GM20000 (cell line): Measurements from ENCODE around the gene TSFM.

ENCODE experiments used
- DNase-seq: peaks from one replicate; pipeline ENCODE4 v3.0.0; 2012; ENCODE audit warnings: low spot score
- TF ChIP-seq, protein P1 (sequence below): IDR thresholded peaks from 2 replicates; pipeline ENCODE4 v1.5.1; 2012; ENCODE audit warnings: mild to moderate bottlenecking, control low read depth; ENCODE audit errors: extremely low read depth, missing control alignments

The TSFM gene

DNA sequence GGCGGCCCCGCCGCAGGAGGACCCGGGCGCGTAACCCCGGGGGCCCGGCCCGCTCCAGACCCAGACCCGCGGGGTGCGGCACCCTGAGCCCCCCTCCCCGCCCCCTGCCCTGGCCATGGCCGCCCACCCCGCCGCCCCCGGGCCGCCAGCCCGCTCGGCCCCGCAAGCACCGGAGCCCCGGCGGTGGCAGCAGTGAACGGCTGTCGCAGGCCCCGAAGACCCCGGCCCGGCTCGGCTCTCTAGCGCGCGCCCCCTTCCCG is 27.5 kb upstream of the TSFM start:
- TF ChIP-seq, protein P1, sequence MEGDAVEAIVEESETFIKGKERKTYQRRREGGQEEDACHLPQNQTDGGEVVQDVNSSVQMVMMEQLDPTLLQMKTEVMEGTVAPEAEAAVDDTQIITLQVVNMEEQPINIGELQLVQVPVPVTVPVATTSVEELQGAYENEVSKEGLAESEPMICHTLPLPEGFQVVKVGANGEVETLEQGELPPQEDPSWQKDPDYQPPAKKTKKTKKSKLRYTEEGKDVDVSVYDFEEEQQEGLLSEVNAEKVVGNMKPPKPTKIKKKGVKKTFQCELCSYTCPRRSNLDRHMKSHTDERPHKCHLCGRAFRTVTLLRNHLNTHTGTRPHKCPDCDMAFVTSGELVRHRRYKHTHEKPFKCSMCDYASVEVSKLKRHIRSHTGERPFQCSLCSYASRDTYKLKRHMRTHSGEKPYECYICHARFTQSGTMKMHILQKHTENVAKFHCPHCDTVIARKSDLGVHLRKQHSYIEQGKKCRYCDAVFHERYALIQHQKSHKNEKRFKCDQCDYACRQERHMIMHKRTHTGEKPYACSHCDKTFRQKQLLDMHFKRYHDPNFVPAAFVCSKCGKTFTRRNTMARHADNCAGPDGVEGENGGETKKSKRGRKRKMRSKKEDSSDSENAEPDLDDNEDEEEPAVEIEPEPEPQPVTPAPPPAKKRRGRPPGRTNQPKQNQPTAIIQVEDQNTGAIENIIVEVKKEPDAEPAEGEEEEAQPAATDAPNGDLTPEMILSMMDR, result no peak
- no peak for DNase-seq

DNA sequence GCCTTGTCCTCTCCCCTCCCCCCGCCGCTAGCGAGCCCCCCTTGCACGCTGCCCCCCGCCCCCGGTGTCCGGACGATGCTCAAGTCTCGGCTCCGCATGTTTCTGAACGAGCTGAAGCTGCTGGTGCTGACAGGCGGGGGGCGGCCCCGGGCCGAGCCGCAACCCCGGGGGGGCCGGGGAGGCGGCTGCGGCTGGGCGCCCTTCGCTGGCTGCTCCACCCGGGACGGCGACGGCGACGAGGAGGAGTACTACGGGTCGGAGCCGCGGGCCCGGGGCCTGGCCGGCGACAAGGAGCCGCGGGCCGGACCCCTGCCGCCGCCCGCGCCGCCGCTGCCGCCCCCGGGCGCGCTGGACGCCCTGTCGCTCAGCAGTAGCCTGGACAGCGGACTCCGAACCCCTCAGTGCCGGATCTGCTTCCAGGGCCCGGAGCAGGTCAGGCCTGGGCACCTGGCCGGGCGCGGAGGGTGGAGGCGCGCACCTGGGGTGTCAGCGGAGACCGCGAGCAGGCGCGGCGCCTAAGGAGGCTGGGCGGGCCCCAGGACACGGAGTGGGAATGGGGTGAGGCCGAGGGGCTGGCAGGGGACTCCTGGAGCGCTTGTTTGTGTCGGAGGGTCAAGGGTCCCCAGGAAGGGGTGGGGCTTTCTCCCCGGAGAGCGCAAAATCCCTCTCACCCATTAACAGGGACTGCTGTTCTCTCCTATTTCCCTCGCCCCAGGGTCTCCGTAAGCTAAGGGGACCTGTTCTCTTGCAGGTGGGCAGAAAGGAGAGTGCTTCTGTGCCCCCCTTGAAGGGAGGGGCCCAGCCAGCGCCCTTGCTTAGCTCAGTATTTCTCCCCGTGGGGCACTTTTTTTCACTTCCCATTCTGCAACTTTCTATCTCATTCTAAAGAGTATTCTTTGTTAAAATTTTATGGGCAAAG is 26.9 kb upstream of the TSFM start:
- TF ChIP-seq, protein P1, result no peak
- DNase-seq, result peak; percentile 69

DNA sequence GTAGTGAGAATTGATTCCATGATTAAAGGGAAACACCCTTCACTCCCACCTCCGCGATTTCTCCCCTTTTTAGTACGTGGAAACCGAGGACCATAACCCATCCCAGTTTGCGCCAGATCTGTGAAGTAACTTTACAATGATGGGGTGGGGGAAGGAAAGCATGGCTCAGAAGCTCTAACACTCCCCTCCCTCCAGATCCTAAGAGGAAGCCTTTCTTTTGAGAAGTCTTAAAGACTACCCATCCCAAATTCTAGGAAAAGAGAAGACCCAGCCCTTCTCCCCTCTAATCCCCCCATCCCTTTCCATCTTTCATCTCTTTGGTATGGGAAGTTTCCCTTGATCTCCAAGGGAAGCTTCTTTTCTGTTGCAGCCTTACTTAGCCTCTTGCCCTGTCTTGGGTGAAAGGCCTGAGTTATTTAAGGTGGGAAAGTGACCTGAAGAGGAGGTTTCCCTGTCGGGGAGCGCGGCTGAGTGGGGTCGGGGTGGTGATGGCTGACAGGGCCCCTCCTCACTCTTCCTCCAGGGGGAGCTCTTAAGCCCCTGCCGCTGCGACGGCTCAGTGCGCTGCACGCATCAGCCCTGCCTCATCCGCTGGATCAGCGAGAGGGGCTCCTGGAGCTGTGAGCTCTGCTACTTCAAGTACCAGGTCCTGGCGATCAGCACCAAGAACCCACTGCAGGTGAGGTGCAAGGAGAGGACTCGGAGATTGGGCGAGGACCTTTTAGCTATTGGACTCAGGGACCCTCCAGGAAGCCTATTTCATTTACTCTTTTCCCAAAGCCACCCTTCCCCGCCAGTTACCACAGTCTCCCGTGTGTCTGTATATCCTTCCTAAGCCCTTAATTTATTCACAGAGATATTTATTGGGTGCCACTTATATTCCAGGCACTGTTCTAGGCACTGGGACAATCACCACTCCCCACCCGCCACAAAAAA is 25.9 kb upstream of the TSFM start:
- DNase-seq, result peak; percentile 90
- TF ChIP-seq, protein P1, result peak; percentile 84

DNA sequence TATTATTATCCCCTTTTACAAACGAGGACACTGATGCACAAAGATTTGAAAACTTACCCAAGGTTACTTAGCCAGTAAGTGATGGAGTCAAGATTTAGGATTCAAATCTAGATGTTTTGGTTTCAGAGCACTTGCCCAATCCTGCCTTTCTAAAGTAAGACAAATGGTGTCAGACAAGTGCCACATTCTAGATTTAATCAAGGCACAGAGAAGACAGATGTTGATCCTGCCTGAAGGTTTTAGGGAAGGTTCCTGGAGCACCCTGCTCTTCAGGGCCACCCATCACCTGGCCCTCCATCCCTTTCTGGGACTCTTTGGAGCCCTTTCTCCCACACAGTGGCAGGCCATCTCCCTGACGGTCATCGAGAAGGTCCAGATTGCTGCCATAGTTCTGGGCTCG is 24.8 kb upstream of the TSFM start:
- DNase-seq, result no peak
- TF ChIP-seq, protein P1, result no peak

DNA sequence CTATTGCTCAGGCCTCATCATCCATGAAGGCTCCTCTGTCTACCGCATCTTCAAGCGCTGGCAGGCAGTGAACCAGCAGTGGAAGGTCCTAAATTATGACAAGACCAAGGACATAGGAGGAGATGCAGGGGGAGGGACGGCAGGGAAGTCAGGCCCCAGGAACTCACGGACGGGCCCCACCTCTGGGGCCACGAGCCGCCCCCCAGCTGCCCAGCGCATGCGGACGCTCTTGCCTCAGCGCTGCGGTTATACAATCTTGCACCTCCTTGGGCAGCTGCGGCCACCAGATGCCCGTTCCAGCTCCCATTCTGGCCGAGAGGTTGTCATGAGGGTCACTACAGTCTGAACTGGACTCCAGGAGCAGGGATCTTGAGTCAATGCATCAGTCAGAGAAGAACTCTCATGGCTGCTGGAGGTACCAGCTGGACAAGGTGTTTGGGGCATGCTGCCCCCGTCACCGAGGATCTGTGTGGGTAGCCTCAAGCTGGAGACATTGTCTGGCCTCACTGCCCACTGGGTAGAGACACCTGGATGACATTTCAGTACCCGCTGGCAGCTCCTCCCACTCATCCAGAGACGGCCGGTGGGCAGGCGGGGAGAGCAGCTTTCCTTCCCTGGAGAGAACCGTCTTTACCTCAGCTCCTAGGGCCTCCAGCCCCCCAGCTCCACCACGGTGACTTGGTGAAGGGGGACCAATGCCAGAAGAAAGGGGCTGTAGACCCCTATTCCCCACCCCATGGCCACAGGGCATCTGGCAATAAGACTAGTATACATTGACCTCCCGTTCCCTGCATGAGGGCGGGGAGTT is 23.8 kb upstream of the TSFM start:
- no peak for DNase-seq
- TF ChIP-seq, protein P1, result no peak

DNA sequence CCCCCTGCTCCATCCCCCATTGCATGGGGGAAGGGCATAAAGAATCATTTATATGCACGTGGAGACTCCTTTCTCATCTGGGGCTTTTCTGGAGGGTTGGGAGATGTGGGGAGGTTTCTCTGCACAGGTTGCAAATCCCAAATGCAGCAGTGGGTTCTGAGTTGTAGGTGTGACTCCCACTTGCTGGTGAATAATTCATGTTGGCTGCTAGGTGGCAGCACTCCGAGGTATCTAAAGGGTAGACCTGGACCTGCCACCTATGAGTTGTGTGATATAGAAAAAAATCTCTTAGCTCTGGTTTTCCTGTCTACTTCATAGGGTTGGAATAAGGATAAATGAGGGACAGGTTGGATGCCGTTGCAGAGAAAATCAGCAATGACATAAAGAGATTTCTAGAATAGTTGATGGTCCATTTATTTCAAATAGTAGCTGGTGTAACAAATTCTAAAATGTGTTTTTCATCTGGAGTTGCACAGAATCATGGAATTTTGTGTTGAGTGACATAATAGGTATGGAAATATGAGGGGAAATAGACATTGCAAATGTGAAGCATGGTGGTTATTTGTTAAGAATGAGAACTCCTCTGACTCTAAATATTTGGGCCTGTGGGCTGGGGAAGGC is 23.1 kb upstream of the TSFM start:
- TF ChIP-seq, protein P1, result peak; percentile 45
- peak; percentile 60 for DNase-seq
